DOHH2 (cell line): ENCODE results near the gene EBF3.

Source experiments
- H3F3A ChIP-seq: fragments of 200-600 bp; sonication (generic), shearing (Covaris generic); 2 replicates; pipeline ENCODE4 v1.6.0; 2016; ENCODE audit warnings: antibody characterized with exemption, mild to moderate bottlenecking; ENCODE audit not compliant: control insufficient read depth, insufficient read depth
- H3K27ac ChIP-seq: fragments of 200-600 bp; sonication (generic); 2 replicates; pipeline ENCODE4 v1.5.1; 2014; ENCODE audit warnings: low read depth, mild to moderate bottlenecking, low read length, moderate library complexity
- H3K27me3 ChIP-seq: fragments of 200-600 bp; sonication (generic); 2 replicates; pipeline ENCODE4 v1.6.1; 2014; ENCODE audit warnings: mild to moderate bottlenecking, low read length, mixed read lengths; ENCODE audit not compliant: control insufficient read depth
- H3K36me3 ChIP-seq: fragments of 200-600 bp; sonication (generic); 2 replicates; pipeline ENCODE4 v1.6.1; 2014; ENCODE audit warnings: mild to moderate bottlenecking, low read length, moderate library complexity, mixed read lengths; ENCODE audit not compliant: control insufficient read depth
- H3K4me1 ChIP-seq: fragments of 200-600 bp; sonication (generic); 2 replicates; pipeline ENCODE4 v1.6.1; 2014; ENCODE audit warnings: mild to moderate bottlenecking, low read length, mixed read lengths; ENCODE audit not compliant: control insufficient read depth
- H3K4me2 ChIP-seq: fragments of 200-600 bp; sonication (generic); 2 replicates; pipeline ENCODE4 v1.6.0; 2014; ENCODE audit warnings: mild to moderate bottlenecking, low read length, moderate library complexity
- H3K4me3 ChIP-seq: fragments of 200-600 bp; sonication (generic); 2 replicates; pipeline ENCODE4 v1.5.1; 2014; ENCODE audit warnings: mild to moderate bottlenecking, low read length, mixed read lengths
- H3K79me2 ChIP-seq: fragments of 200-600 bp; sonication (generic); 2 replicates; pipeline ENCODE4 v1.6.1; 2014; ENCODE audit warnings: mild to moderate bottlenecking, low read length, mixed read lengths; ENCODE audit not compliant: control insufficient read depth
- H3K9me2 ChIP-seq: fragments of 200-600 bp; sonication (generic); replicated peaks from 2 replicates; pipeline ENCODE4 v1.6.1; 2014; ENCODE audit warnings: mild to moderate bottlenecking, low read length, mixed read lengths; ENCODE audit not compliant: control insufficient read depth
- H3K9me3 ChIP-seq: fragments of 200-600 bp; sonication (generic); 2 replicates; pipeline ENCODE4 v1.6.1; 2014; ENCODE audit warnings: antibody characterized with exemption, low read length, mixed read lengths; ENCODE audit not compliant: control insufficient read depth, insufficient read depth
- H4K20me1 ChIP-seq: fragments of 200-600 bp; sonication (generic); 2 replicates; pipeline ENCODE4 v1.6.0; 2014; ENCODE audit warnings: low read depth, mild to moderate bottlenecking, antibody characterized with exemption, low read length, moderate library complexity; ENCODE audit not compliant: control insufficient read depth, insufficient read depth
- CTCF ChIP-seq: fragments of 200-600 bp; sonication (generic); IDR thresholded peaks from one replicate; pipeline ENCODE4 v1.5.1; 2014; ENCODE audit warnings: antibody characterized with exemption, mild to moderate bottlenecking, low read depth, low read length; ENCODE audit not compliant: poor library complexity, severe bottlenecking
- EZH2phosphoT487 ChIP-seq: fragments of 200-600 bp; sonication (generic); IDR thresholded peaks from 2 replicates; pipeline ENCODE4 v1.6.1; 2017; ENCODE audit warnings: borderline replicate concordance, mild to moderate bottlenecking, antibody characterized with exemption, low read length, moderate library complexity, mixed read lengths

The EBF3 gene

GRCh38 chr10:129962872-129963640 lies 1.0 kb downstream of the EBF3 start:
- H3K27me3 ChIP-seq = peaks cover 16% of the 10 kb centered on the region; the same call in 1 of the 2 replicates
- no peak overlapping the region for H3K4me3 ChIP-seq
- H3K4me2 ChIP-seq = no peak overlapping the region
- no peaks in the 10 kb centered on the region for H3F3A ChIP-seq
- H3K9me3 ChIP-seq = peaks cover 3% of the 10 kb centered on the region; the same call in 1 of the 2 replicates
- H3K4me1 ChIP-seq = no peaks in the 10 kb centered on the region
- TF ChIP-seq EZH2phosphoT487 (no peak), CTCF (no peak)
- no peaks in the 10 kb centered on the region for H3K79me2 ChIP-seq
- H3K27ac ChIP-seq = no peak overlapping the region
- H3K36me3 ChIP-seq = no peaks in the 10 kb centered on the region
- H3K9me2 ChIP-seq = no peaks in the 10 kb centered on the region
- H4K20me1 ChIP-seq = no peaks in the 10 kb centered on the region

DNA sequence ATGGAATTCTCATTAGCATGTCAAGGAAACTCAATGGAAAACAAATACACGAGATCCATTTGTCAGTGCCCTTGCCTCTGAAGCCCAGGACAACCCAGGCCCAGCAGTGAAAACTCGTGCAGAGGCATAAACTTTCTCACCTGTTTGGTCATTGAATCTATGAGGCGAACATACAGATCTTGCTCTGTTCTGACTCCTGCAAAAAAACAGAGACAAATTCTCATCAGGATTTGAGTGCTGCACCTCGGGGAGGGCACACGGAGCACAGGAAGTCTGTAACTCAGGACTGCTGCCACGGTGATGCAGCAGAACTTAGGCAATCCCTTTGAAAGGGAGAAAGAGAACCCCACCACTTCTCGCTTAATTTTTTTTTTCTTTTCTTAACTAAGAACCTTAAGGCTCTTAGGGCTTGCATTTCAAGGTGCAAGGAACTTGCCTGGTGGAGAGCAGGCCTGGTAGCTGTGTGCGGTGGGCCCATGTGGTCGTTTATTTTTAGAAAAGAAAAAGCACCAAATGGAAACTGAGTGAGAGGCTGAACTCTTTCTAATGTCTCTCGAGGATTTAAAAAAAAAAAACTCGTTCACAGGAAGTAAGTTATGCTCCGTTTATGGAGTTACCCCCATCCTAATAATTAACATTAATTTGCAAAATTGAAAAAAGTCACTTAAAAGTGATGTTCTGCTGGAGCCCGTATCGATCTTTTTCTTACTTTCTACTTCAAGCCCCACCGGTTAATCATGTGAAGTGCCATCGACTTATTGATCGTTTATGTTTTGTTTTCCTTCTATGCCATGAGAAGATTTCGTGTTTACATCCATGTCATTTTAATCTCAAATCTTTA lies 1.8 kb downstream of the EBF3 start:
- no peak overlapping the region for H3K4me2 ChIP-seq
- H4K20me1 ChIP-seq = no peaks in the 10 kb centered on the region
- H3K79me2 ChIP-seq = no peaks in the 10 kb centered on the region
- H3K36me3 ChIP-seq = no peaks in the 10 kb centered on the region
- H3K9me3 ChIP-seq = no peaks in the 10 kb centered on the region
- H3K4me1 ChIP-seq = no peaks in the 10 kb centered on the region
- H3K4me3 ChIP-seq = no peak overlapping the region
- H3F3A ChIP-seq = no peaks in the 10 kb centered on the region
- no peak for TF ChIP-seq EZH2phosphoT487
- H3K27me3 ChIP-seq = peaks cover 16% of the 10 kb centered on the region; the same call in 1 of the 2 replicates
- no peaks in the 10 kb centered on the region for H3K9me2 ChIP-seq
- no peak overlapping the region for H3K27ac ChIP-seq

- Histone ChIP-seq H4K20me1 (no peaks in the 10 kb centered on the region), H3K79me2 (no peaks in the 10 kb centered on the region), H3K4me3 (no peak overlapping the region), H3K9me2 (no peaks in the 10 kb centered on the region), H3K27ac (no peak overlapping the region), H3K4me2 (no peak overlapping the region), H3K4me1 (no peaks in the 10 kb centered on the region), H3K9me3 (no peaks in the 10 kb centered on the region), H3F3A (no peaks in the 10 kb centered on the region), H3K27me3 (peaks cover 16% of the 10 kb centered on the region; the same call in 1 of the 2 replicates), H3K36me3 (no peaks in the 10 kb centered on the region)
- TF ChIP-seq CTCF (no peak), EZH2phosphoT487 (no peak)
Observed at GRCh38 chr10:129961157-129961701, 2.8 kb downstream of the EBF3 start.
